22Rv1 (cell line): ENCODE data around the gene GALNT1.

ENCODE experiments used
- CTCF ChIP-seq: fragments of 450-650 bp; IDR thresholded peaks from 2 replicates; pipeline ENCODE4 v1.5.1; 2017; ENCODE audit warnings: mild to moderate bottlenecking
- ZFX ChIP-seq: fragments of 450-650 bp; IDR thresholded peaks from 2 replicates; pipeline ENCODE4 v1.6.1; 2017; ENCODE audit warnings: antibody characterized with exemption, borderline replicate concordance

DNA sequence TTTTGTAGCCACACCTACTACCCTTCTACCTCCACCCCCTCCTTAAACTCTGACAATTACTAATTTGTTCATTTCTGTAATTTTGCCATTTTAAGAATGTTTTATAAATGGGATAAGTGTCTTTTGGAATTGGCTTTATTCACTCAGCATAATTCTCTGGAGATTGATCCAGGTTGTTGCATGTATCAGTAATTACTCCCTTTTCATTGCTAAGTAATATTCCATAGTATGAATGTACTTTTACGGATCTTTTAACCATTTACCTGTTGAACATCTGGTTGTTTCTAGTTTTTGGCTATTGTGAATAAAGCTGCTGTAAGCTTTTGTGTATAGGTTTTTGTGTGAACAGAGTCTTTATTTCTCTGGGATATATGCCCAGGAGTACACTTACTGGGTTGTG, 4.1 kb downstream of the GALNT1 start:
- TF ChIP-seq CTCF (no peak), ZFX (no peak)
